Heart left ventricle (tissue), 16 donors: Measurements from ENCODE around the gene SLC38A7. TPM values are rescaled to one million over a fixed set of nuclear protein-coding genes. Genes with fewer than 3 reads are reported as not detected.
A peak's percentile ranks its signal among the peaks of the same experiment; 100 is the strongest.

Source experiments
- ATAC-seq, 4 donors: fragments of 200-7000 bp; cut with Tn5 transposase; one replicate each; pipeline ENCODE4 v1.9.1; 2020 to 2022; ENCODE audit warnings: moderate library complexity in 4 of 4, mild to moderate bottlenecking in 3 of 4, moderate number of reproducible peaks in 1 of 4
- DNase-seq, 5 donors: peaks; one replicate each; pipeline ENCODE4 v3.0.0-alpha.2; 2020
- H3K27ac ChIP-seq, 12 donors: fragments of 200-600 bp; sonication (generic) in 4 of 12; one replicate each; pipeline versions ENCODE4 v1.5.0 to v1.8.0; 2016 to 2022; ENCODE audit warnings: mild to moderate bottlenecking in 2 of 12
- H3K27me3 ChIP-seq, 9 donors: fragments of 200-600 bp; sonication (generic) in 2 of 9; one replicate each; pipeline versions ENCODE4 v1.5.1 to v1.8.0; 2016 to 2022; ENCODE audit warnings: mild to moderate bottlenecking in 3 of 9
- H3K36me3 ChIP-seq, 9 donors: fragments of 200-600 bp; sonication (generic) in 2 of 9; one replicate each; pipeline versions ENCODE4 v1.5.0 to v1.8.0; 2018 to 2022; ENCODE audit warnings: mild to moderate bottlenecking in 2 of 9
- H3K4me1 ChIP-seq, 12 donors: fragments of 200-600 bp; sonication (generic) in 4 of 12; one replicate each; pipeline versions ENCODE4 v1.5.0 to v1.8.0; 2016 to 2022; ENCODE audit warnings: mild to moderate bottlenecking in 3 of 12
- H3K4me3 ChIP-seq, 12 donors: fragments of 200-600 bp; sonication (generic) in 4 of 12; one replicate each; pipeline versions ENCODE4 v1.5.0 to v1.8.0; 2017 to 2022; ENCODE audit warnings: mild to moderate bottlenecking in 9 of 12, moderate library complexity in 4 of 12
- H3K9me3 ChIP-seq, 12 donors: fragments of 200-600 bp; sonication (generic) in 4 of 12; one replicate each; pipeline versions ENCODE4 v1.5.0 to v1.8.0; 2016 to 2022; ENCODE audit warnings: mild to moderate bottlenecking in 1 of 12
- POLR2A ChIP-seq, 2 donors: fragments of 450-650 bp; IDR thresholded peaks; one replicate each; pipeline ENCODE4 v1.6.1; 2017; ENCODE audit warnings: antibody characterized with exemption in 2 of 2, mild to moderate bottlenecking in 2 of 2, moderate library complexity in 2 of 2
- WGBS, 4 donors: extraction: QIAGEN DNeasy Blood & Tissue Kit in 2 of 4; methylation state at CpG; one replicate each; pipeline versions ENCODE4 v1.1.5 to v1.1.7; 2013 to 2018; 5-methylcytosine and 5-hydroxymethylcytosine counted together
- intact Hi-C, 10 donors: fragments of 100-400 bp; cut with DNase I; formaldehyde crosslinking; loops; one replicate each; pipeline versions ENCODE4 v1.11.1 to v1.14.2; 2022
- polyA plus RNA-seq, 2 donors: library from polyadenylated mRNA; stranded (reverse); fragments of 200-250 nt; gene quantifications; one replicate each; pipeline ENCODE4 v1.2.3, GENCODE V29; 2013
- total RNA-seq, 9 donors: library from RNA; depleted of rRNA in 2 of 9; stranded (reverse); fragments of >200 nt in 2 of 9; fragmentation: NEBNext Ultra II Directional in 3 of 9; extraction: Animal tissue kit (Norgen Biotek cat#: 25700) in 3 of 9; gene quantifications; one replicate each; pipeline versions ENCODE4 v1.1.0 to v1.2.4, GENCODE V29; 2016 to 2023
- TF ChIP-seq, protein P1 (sequence below), 12 donors: fragments of 200-600 bp; sonication (generic) in 4 of 12; IDR thresholded peaks; one replicate each; pipeline versions ENCODE4 v1.5.0 to v1.8.0; 2018 to 2022; ENCODE audit warnings: antibody characterized with exemption in 12 of 12, mild to moderate bottlenecking in 5 of 12
- donor health status: ischemic (EF 13 %, LVEDD 7.1; RV severe dilation, severe dysfunction).
- donor health status: healthy with polysubstance abuse.
- donor health status: DM: no; HTN: yes; CAD: no.
- donor health status: DM: no; HTN: no; CAD: no.
- donor health status: ischemic (EF 25% LVEDD 6.9; RV normal size, moderate dysfunction).
- donor health status: ischemic (EF 25% LVEDD 5.7; RV mildly dilated, moderate dysfunction).
- donor health status: healthy.
- donor health status: DM: yes; HTN: yes; CAD: no.
- donor health status: ischemic (EF 35%, LVEDD 5.7; RV mildly dilated, moderate dysfunction).
- donor health status: nonischemic (EF 11% LVEDD 7.7; RV severe dilation, severe dysfunction).
- donor health status: DM: yes; HTN: yes; CAD: no.
- donor health status: PGD.
- donor health status: ischemic (EF 29% LVEDD 5.4; RV normal size, mild dysfunction).
- donor health status: nonischemic (EF 23%, LVEDD 6.1; RV moderate dilation, normal function).

SLC38A7 gene
- total and polyA plus RNA-seq, 11 donors: 18.4 to 38.8 (median 30.4) TPM

- WGBS, 4 donors: 77 to 87% (median 83%) methylated on average over 4 of the region's 4 CpGs
- intact Hi-C loops: no loop called here
- H3K27ac ChIP-seq: no peak overlapping the region
- DNase-seq: no peak
- ATAC-seq: no peak
- no peaks in the 10 kb centered on the region for H3K36me3 ChIP-seq
- no peak for TF ChIP-seq POLR2A (IDR thresholded peaks at IDR 0.05)
- H3K27me3 ChIP-seq: no peaks in the 10 kb centered on the region
- H3K4me1 ChIP-seq: peaks cover 0 to 9% (median 0%) of the 10 kb centered on the region in 12 donors
- no peaks in the 10 kb centered on the region for H3K9me3 ChIP-seq
- H3K4me3 ChIP-seq: no peak overlapping the region
Measured at GRCh38 chr16:58656899-58657298, 27.7 kb downstream of the SLC38A7 start.

DNA sequence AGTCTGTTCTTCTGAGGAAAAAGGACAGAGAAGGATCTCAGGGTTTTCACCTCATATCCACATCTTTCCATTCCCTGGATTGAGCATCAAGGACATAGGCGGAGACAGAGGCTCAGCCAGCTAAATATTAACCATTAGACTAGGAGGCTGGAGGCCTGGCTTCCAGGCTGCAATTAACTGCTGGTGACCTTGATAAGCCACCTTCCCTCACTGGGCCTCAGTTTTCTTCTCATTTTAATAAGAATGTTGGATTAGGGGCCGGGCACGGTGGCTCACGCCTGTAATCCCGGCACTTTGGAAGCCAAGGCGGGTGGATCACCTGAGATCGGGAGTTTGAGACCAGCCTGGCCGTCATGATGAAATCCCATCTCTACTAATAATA, 29.4 kb downstream of the SLC38A7 start:
- Histone ChIP-seq H3K9me3 (no peaks in the 10 kb centered on the region), H3K27ac (no peak overlapping the region), H3K4me3 (no peak overlapping the region), H3K4me1 (peaks cover 0 to 3% (median 0%) of the 10 kb centered on the region in 12 donors), H3K36me3 (no peaks in the 10 kb centered on the region), H3K27me3 (no peaks in the 10 kb centered on the region)
- ATAC-seq (no peak), DNase-seq (no peak)
- 88 to 94% (median 93%) methylated on average over 8 of the region's 8 CpGs for WGBS, 4 donors
- intact Hi-C loops: no loop called here
- TF ChIP-seq, protein P1, sequence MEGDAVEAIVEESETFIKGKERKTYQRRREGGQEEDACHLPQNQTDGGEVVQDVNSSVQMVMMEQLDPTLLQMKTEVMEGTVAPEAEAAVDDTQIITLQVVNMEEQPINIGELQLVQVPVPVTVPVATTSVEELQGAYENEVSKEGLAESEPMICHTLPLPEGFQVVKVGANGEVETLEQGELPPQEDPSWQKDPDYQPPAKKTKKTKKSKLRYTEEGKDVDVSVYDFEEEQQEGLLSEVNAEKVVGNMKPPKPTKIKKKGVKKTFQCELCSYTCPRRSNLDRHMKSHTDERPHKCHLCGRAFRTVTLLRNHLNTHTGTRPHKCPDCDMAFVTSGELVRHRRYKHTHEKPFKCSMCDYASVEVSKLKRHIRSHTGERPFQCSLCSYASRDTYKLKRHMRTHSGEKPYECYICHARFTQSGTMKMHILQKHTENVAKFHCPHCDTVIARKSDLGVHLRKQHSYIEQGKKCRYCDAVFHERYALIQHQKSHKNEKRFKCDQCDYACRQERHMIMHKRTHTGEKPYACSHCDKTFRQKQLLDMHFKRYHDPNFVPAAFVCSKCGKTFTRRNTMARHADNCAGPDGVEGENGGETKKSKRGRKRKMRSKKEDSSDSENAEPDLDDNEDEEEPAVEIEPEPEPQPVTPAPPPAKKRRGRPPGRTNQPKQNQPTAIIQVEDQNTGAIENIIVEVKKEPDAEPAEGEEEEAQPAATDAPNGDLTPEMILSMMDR (IDR thresholded peaks at IDR 0.05): no peak

GRCh38 chr16:58654560-58655214, 29.9 kb downstream of the SLC38A7 start:
- Histone ChIP-seq H3K4me1 (peaks cover 0 to 3% (median 0%) of the 10 kb centered on the region in 12 donors), H3K27ac (no peak overlapping the region), H3K36me3 (no peaks in the 10 kb centered on the region), H3K9me3 (no peaks in the 10 kb centered on the region), H3K4me3 (no peak overlapping the region), H3K27me3 (no peaks in the 10 kb centered on the region)
- ATAC-seq (no peak), DNase-seq (no peak)
- TF ChIP-seq POLR2A (IDR thresholded peaks at IDR 0.05): no peak
- TF ChIP-seq, protein P1 (IDR thresholded peaks at IDR 0.05): no peak
- intact Hi-C loops: no loop called here
- 82 to 86% (median 85%) methylated on average over 7 of the region's 7 CpGs for WGBS, 4 donors

DNA sequence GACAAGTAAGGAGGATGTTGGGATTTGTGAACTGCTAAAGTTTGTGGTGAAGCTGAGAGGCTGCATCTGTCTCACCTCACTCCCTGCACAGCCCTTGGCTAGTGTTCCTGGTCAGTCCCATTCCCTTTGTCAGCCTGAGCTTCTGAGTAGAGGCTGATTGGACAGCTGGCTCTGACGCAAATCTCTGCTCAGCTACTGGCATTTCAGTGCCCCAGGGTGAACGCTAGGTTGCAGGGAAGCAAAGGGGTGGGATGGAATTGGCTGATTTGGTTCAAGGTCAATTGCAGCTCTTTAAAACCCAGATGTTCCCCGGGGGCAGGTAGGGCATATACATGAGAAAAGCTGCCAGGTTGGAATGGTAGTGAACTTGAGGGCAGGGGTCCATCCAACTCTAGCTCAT, 31.8 kb downstream of the SLC38A7 start:
- no peaks in the 10 kb centered on the region for H3K27me3 ChIP-seq
- TF ChIP-seq, protein P1 (IDR thresholded peaks at IDR 0.05): no peak
- no peak for TF ChIP-seq POLR2A (IDR thresholded peaks at IDR 0.05)
- peaks cover 0 to 3% (median 0%) of the 10 kb centered on the region in 12 donors for H3K4me1 ChIP-seq
- no peak overlapping the region for H3K4me3 ChIP-seq
- intact Hi-C loops: no loop called here
- DNase-seq (peak in 3 of 5 donors; percentile 18 to 55 (median 33)), ATAC-seq (peak; percentile 79 to 91 (median 88))
- H3K27ac ChIP-seq: no peak overlapping the region
- H3K36me3 ChIP-seq: no peaks in the 10 kb centered on the region
- WGBS, 4 donors: 39 to 49% (median 42%) methylated on average over 3 of the region's 3 CpGs
- no peaks in the 10 kb centered on the region for H3K9me3 ChIP-seq

- H3K36me3 ChIP-seq: no peaks in the 10 kb centered on the region
- no peak for DNase-seq
- H3K27me3 ChIP-seq: no peaks in the 10 kb centered on the region
- ATAC-seq: no peak
- TF ChIP-seq, protein P1 (IDR thresholded peaks at IDR 0.05): no peak
- TF ChIP-seq POLR2A (IDR thresholded peaks at IDR 0.05): no peak
- no peak overlapping the region for H3K27ac ChIP-seq
- intact Hi-C loops: no loop called here
- 64 to 93% (median 77%) methylated on average over 3 of the region's 3 CpGs for WGBS, 4 donors
- H3K4me1 ChIP-seq: peaks cover 0 to 3% (median 0%) of the 10 kb centered on the region in 12 donors
- no peak overlapping the region for H3K4me3 ChIP-seq
- H3K9me3 ChIP-seq: no peaks in the 10 kb centered on the region
Measured at GRCh38 chr16:58651965-58652348, 32.6 kb downstream of the SLC38A7 start.
